Activated CD8-positive, alpha-beta memory T cell treated with anti-CD3 and anti-CD28 coated beads, Interleukin-2, amount 50 U/mL, for 24 hours (primary cell): ENCODE measurements around the gene DGAT2L6.

Experiments
- DNase-seq: peaks from one replicate; pipeline ENCODE4 v3.0.0-alpha.2; 2020; ENCODE audit errors: extremely low read depth

The DGAT2L6 gene, protein sequence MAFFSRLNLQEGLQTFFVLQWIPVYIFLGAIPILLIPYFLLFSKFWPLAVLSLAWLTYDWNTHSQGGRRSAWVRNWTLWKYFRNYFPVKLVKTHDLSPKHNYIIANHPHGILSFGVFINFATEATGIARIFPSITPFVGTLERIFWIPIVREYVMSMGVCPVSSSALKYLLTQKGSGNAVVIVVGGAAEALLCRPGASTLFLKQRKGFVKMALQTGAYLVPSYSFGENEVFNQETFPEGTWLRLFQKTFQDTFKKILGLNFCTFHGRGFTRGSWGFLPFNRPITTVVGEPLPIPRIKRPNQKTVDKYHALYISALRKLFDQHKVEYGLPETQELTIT

DNA sequence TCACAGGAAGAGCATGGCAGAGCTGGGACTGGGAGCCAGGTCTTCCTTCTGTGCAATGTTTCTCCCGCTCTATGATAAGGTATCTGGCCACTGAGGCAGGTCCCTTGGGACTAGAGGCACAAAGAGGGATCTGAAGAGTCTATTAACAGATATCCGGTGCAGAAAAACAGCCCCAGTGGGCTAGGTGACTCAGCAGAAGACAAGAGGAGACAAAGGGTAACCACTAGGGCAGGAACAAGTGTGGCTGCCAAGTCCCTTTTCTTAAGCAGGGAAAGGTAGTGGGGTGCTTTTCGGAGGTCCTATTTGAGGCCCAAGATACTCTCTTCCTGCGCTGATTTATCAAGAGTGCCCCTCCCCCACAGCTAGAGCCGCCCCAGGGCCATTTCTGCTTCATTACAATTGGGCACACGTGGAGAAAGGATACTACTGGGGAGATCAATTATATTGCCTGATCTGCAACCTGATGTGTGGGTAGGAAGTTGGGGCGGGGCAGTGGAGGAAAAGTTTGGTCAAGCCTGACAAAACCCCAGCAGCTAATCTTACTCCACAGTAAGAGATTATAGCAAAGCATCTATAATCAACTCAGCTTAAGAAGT, at the start of gene DGAT2L6:
Gene DGAT2L6 (plus strand): TSS at position 546 of the 596 bp plus-strand sequence. CDS start 100 bp downstream, outside the sequence.
- no peak for DNase-seq

DNA sequence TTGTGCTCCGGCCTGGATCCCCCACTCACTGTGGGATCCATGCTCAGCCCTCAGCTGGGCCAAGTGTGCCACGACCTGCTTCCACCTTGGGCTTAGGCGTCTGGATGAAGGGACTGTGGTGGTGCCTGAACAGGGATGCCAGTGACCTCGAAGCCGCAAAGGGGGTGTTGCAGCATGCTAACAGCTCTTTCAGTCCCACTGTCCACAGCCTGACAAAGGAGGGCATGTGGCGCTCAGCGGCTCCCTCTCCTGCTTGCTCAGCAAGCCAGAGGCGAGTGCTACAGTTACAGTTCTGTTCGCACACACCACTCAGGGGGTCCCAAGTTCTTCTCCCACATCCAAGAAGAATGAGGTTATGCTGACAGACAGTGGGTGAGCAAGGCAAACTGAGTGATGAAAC, 49.2 kb upstream of the DGAT2L6 start:
- no peak for DNase-seq

DNA sequence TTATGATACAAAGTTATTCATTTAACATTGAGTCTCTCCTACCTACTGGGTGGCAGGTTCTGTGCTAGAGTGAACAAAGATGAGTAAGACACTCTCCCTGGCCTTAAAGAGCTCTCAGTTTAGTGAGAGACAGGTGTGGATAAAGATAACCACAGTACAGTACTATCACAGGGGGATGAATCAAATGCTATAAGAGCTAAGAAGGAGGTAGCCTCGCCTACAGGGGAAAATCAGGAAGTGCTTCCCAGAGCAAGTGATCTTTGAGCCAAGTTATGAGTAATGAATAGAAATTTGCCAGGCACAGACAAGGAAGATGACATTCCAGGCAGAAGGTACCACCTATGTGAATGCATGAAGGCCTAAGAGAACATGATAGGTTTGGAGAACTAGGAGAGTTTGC, 47.5 kb upstream of the DGAT2L6 start:
- DNase-seq, result no peak

DNA sequence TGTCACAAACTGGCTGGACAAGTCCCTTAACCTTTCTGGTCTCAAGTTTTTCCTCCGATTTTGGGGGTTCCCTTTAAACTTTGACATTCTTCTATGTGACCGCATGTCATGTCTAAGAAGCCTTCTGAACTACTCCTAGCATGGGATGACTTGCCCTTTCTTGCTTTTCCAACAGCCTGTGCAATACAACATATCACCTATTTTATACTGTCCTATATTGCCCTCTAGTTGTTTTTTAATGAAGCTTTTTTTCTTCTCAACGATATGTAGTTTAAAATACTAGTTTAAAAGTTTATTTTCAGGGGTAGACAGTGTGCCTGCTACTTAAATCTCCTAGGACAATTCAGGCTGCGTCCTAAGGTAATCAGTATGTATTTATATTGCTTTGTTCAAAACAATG, 45.1 kb upstream of the DGAT2L6 start:
- no peak for DNase-seq

DNA sequence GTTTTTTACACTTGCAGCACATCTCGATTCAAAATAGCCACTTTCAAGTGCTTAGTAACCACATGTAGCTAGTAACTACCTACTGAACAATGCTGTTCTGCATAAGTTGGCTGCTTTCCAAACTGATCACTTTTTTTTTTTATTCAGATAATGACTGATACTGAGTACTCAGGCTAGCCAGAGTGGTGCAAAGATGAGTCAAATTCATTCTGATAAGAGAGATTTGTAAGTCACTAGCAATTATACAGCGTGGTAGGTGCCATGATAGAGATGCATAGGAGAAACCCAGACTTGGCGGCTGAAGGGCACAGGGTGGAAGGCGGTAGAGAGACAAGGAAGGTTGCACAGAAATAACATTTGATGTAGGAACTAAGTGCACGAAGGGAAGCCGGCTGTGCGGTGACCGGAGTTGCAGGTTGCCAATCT, 44.4 kb upstream of the DGAT2L6 start:
- no peak for DNase-seq

DNA sequence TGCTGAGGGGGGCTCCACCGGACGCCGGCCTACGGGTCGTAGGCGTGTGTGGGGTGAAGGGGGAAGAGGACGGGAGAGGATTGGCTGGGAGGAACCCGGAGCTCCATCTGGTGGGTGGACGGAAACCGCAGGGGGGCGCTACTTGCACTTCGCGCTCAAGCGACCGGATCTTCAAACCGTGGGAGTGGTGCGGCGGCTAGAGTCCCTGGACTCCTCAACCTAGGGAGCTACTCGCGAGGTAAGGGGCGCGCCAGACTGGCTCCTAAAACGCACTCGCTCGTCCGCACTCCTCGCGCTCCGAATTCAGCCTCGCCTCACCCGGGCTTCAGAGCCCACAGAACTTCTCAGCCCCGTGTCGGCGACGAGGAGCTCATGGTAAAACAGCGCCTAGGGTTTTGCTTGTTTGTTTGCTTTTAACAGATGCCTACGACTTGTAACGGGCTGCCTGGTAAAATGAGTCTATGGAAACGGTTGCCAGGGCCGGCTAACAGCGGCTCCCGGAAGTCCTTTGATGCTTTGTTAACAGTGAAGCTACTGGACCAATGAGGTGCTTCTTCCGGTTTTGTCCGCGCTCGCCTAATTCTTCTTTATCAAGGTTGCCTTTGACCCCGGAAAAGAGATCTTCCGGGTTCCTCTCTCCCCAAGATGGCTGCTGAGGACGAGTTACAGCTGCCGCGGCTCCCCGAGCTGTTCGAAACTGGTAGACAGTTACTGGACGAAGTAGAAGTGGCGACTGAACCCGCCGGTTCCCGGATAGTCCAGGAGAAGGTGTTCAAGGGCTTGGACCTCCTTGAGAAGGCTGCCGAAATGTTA, 43.8 kb upstream of the DGAT2L6 start, which contains the start of gene IGBP1:
Gene IGBP1 (plus strand): TSS at position 145 of the 813 bp plus-strand sequence. CDS start 501 bp downstream, at position 646.
- DNase-seq, result peak; percentile 47

DNA sequence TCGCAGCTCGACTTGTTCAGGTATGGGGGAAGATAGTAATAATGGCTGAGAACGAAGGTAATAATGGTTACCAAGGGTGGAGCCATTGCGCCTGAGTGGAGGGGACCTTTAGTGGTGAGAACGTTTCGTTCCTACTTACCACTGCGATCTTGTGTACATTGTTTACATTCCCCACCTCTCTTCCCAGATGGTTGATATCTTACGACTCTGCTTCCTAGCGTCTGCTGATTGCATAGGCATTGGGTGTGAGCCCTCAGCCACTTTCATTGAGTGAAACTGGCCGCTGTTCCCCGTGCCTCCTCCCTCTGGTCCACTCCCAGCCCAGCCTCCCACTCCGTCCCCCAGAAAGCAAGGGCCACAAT, 43.2 kb upstream of the DGAT2L6 start:
- DNase-seq, result no peak

DNA sequence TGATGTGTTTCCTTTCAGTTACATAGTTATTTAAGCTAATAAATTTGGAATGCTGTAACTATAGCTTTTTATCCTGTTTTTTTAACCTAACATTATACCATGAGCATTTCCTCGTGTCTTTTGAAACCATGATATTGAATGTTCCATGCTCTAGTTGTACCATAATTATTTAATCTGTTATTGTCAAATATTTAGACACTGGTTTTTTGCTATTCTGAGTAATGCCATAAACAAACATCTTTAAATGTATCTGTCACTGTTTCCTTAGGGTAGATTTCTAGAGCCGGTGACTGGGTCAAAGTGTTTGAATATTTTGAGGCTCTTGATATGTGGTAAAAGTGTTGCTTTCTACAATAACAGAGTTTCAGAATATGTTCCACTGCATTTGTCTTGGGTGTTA, 38.7 kb upstream of the DGAT2L6 start:
- DNase-seq, result no peak

DNA sequence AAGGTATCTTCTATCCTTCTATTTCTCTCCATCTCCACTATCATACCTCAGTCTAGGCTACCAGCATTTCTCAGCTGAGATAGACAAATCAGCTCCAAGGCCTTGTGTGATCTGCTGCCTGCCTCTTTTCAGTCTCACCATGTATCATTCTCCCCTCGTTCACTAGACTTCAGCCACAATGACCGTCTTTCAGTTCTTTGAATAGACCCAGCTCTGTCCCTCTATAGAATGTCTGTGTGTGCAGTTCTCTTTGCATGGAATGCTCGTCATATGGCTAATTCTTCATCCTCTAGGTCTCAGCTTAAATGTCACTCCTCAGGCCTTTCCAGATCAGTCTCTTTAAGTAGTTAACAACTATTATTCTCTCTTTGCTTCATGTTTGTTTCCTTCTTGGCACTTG, 37.5 kb upstream of the DGAT2L6 start:
- no peak for DNase-seq

DNA sequence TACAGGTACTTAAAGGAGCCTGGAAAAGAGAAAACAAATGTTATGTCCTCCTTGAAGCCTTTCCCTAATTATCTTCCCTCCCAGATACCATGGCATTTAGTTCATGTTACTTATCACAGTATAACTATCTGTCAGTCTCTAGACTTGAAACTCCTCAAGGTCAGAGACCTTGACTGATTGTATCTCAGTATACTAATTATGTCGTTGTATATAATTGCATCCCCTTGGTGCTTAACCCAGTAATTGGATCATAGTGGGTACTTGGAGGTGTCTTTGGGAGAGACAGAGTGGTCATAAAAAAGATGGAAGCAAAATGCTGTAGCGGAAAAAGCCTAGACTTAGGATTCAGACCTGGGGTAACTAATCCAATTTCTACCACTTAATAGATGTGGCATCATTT, 35.9 kb upstream of the DGAT2L6 start:
- no peak for DNase-seq

DNA sequence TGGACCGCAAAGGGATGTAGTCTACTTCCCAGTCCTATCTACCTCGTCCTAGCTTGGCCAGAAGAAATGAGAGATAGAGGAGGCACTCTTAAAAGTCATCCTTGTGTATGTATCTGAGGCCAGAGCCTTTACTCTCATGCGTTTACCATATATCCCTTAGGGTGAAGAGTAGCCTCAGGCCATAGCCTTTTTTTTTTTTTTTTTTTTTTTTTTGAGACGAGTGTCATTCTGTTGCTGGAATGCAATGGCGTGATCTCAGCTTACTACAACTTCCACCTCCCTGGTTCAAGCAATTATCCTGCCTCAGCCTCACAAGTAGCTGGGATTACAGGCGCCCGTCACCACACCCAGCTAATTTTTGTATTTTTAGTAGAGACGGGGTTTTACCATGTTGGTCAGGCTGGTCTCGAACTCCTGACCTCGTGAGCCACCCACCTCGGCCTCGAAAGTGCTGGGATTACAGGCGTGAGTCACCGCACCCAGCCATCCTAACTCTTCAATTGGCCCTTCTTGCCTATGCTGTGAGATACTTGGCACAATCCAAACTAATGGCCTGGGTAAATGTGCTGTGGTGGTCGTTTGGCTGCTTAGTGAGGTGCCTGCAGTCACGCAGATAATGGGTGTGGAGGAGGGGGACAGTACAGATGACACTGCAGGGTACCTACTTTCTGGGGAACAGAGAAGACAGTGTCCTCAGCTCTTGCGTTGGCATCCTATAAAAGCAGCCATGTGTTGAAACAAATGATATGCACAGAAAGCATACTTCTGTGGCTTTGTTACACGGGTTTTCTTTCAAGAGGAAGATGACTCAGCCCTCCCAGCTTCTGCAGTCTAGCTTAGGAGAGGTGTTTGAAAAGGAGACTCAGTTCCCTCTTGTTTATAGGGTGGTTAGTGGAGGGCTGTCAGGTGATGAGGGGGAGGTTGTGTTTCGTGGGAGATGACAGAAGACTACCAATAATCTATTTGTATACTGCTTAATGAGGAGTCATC, 10.4 kb upstream of the DGAT2L6 start:
- no peak for DNase-seq

DNA sequence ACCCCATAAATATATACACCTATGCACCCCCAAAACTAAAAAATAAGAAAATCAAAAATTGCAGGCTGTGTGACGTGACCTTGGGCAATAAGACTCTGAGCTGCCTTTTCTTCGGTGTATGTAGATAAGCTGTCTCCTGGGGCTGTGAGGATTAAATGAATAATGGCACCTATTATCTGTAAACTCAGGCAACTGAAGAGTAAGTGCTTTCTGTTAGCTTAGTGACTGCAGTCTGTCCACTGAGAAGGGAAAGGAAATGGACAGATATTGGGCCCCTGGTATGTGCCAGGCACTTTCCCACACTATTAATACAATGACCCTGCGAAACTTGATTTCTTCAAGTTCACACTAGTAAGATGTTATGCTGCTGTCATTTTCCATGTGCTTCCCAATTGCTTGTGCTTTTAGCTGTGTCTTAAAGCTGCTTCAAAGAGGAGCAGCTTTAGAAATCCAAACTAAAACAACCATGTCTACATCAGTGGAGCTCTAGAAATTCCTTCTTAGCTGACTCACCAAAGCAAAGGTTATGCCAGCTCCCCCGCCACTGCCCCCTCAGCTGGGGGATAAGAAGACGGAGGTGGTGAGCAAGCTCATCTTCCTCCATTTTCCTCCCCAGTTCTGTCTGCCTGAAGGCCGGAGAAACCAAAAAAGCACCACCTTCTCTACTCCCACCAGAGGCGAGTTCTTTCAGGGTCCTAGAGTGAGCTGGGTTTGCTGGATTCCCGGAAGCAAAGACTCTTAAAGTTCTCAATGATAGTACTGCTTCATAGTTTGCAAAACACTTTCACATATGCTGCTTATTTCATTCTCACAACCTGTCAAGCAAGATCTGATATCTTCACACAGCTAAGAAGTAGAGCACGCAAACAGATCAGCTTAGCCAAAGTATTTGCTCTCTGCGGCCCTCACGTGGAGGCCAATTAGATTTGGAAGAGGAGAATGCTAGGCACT, 8.8 kb upstream of the DGAT2L6 start:
- no peak for DNase-seq

DNA sequence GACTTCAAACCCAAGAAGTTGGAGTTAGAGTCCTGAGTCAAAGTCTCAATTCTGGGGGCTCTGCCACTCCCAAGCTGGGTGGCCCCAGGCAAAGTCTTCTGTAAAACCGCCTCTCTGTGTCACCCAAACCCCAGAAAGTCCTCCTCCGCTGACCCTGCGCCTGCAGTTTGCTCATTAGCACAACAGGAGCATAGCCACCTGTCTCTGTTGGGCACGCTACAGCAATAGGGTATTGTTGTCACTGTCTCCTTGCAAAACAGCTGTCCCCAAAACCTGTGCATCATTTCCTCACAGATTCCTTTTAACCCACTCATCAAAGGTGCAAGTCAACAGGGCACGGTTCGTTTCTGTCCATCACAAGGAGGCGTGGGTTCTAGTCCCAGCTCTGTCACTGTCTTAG, 8.0 kb upstream of the DGAT2L6 start:
- no peak for DNase-seq

DNA sequence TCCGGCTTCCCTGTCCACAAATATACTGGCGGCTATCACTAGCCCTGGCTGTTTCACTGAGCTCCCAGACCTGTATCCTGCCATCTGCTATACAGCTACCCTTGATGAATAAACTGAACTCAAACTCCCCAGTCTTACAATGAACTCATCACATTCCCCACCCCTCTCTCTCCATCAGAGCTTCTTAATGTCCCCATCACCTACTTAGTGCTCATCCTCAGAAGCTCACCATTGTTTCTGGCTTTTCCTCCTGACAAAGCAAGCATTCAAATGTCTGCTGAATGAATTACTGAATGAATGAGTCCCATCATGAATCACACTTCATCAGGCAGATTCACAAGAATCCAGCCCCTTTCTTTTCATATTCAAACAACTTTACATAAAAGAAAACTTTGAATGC, 5.7 kb upstream of the DGAT2L6 start:
- DNase-seq, result no peak

DNA sequence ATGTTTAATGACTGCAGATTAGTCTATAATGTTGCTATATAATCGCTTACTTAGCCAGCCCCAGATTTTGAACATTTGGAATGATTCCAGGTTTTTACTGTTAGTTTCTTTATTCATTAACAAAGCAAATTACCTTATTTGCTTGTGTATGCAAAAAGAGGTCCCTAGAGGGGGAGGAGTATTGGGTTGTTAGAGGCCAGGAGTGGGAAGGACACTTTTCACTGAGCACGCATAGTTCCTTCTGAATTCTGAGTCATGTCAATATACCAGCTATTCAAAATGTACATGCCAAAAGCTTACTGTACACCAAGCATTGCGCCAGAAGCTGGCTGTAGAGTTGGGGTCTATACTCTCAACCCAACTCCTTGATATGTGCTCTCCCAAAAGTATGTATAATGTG, 5.1 kb upstream of the DGAT2L6 start:
- DNase-seq, result no peak

DNA sequence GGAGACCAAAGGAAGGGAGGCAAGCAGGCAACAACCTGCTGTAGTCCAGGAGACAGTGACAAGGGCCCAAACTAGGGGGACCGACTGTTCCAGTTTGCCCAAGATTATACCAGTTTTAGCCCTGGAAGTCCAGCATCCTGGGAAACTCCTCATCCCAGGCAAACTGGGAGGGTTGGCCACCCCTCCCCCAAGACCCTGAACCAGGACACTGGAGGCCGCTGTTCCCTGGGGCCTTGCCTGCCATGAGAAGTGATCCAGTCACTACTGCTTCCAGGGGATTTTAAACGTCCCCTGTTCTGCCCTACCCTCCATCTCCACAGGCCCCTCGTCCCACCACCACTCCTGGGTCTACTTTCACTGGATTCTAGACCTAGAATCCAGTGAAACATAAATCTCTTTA, 4.3 kb upstream of the DGAT2L6 start:
- DNase-seq, result no peak

DNA sequence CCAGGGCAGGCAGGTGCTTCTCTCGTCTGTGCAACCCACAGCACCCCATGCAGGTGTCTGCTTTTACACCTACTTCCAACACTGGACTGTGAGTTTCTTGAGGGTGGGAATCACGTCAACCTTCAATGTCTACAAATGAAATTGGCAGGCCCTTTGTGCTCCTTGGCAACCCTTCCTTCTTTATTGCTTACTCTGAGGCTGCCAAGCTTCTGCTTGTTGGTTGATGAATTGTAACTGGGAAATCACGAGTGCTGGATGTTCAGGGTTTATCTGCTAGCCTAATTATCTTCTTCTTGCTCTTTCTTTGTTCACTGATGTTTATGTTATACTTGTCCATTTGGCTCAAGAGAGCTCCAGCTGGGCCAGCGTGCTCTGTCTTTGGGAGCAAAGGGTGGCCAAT, 2.5 kb upstream of the DGAT2L6 start:
- DNase-seq, result no peak

DNA sequence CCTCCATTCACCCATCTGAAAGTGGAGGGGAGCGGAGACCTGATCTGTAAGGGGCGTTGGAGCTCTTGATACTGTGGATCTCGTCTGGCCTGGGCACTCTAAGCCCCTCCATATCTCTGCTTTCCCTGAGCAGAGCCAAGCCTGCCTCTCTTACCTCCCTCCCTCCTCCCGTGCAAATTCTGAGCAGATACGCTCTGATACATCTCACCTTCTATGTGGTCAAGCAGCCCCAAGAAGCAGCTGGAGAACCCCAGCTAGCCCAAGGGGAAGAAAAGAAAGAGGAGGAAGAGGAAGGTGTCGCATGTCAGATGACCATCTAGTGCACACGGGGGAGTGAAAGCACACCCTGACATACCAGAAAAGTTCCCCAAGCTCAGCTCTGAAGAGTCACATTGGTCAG, 1.9 kb upstream of the DGAT2L6 start:
- DNase-seq, result no peak

DNA sequence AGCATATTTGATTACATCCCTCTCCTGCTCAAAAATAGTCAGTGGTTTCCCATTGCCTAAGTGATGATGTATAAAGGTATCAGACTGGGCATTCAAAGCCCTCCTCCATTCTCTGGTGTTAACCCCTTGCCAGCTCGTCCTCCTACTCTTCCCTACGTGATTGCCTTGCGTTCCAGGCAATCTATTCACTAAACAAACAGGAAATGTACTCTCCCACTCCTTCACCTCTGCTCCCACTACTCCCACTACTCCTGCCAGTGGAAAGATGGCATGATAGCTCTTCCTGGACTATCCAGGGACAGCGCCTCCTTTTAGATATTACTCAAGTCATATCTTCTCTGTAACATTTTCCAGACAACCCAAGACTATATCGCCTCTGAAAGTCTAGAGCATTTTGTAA, 5.8 kb downstream of the DGAT2L6 start:
- no peak for DNase-seq

DNA sequence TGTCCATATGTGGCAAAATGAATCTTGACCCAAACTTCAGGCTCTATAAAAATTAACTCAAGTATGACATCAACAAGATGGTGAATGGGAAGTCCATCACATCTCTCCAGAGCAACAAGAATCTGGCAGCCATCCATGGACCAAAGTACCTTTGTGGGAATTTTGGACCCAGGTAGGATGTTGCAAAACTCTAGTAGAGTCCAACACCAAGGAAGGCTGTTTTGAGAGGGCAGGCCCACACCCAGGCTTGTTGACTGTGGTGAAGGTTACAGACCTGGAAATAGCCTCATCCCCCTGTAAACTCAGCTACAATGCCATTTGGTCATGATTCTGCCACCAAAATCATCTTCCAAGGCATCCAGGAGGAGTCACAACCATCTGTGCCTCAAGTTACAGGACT, 12.9 kb downstream of the DGAT2L6 start:
- DNase-seq, result no peak
